Measurements from ENCODE around the gene MLKL.

Gene MLKL

GRCh38 chr16:74641969-74642368 is 58.7 kb downstream of the MLKL start:
- no peak for DNase-seq

- DNase-seq, result no peak
Observed at GRCh38 chr16:74637742-74638453, 62.8 kb downstream of the MLKL start.

- DNase-seq, result no peak
Observed at GRCh38 chr16:74635303-74635702, 65.4 kb downstream of the MLKL start.

GRCh38 chr16:74633686-74634085 is 67.0 kb downstream of the MLKL start:
- DNase-seq, result no peak

GRCh38 chr16:74627506-74628220 is 73.0 kb downstream of the MLKL start:
- no peak for DNase-seq

- DNase-seq, result no peak
Observed at GRCh38 chr16:74626741-74627416, 73.8 kb downstream of the MLKL start.

- DNase-seq, result no peak
Observed at GRCh38 chr16:74625500-74626350, 74.9 kb downstream of the MLKL start.

- DNase-seq, result no peak
Observed at GRCh38 chr16:74623839-74624235, 76.8 kb downstream of the MLKL start.

GRCh38 chr16:74623214-74623838 is 77.3 kb downstream of the MLKL start:
- peak in 1 of 2 donors; percentile 68 for DNase-seq

- no peak for DNase-seq
Observed at GRCh38 chr16:74622005-74622404, 78.7 kb downstream of the MLKL start.
